WTC11 (cell line): ENCODE measurements around the gene VPS33B. TPM values are rescaled to one million over a fixed set of nuclear protein-coding genes. Genes with fewer than 3 reads are reported as not detected.

Experiments used
- ATAC-seq: fragments of 200-7000 bp; cut with Tn5 transposase; 2 replicates; pipeline ENCODE4 v1.10.0; 2021; ENCODE audit warnings: mild to moderate bottlenecking, moderate library complexity
- CTCF ChIA-PET: fragments of 300-600 bp; sonication (Branson Sonifier 250); formaldehyde crosslinking; loops from one replicate; lab custom pipeline; 2021; ENCODE audit warnings: antibody characterized with exemption; lab: Charles Lee
- POLR2A ChIA-PET: fragments of 350-600 bp; sonication (Branson Sonifier 250); formaldehyde crosslinking; loops from one replicate; lab custom pipeline; 2021; ENCODE audit warnings: antibody characterized with exemption; lab: Charles Lee
- DNase-seq: peaks from one replicate; pipeline ENCODE4 v3.0.0; 2021; ENCODE audit warnings: low spot score
- H3K27ac Mint-ChIP-seq: 2 replicates; pipeline ENCODE4 v1.8.0; 2021; ENCODE audit warnings: mixed read lengths
- H3K27me3 Mint-ChIP-seq: 2 replicates; pipeline ENCODE4 v1.8.0; 2021; ENCODE audit warnings: low read depth, mild to moderate bottlenecking, moderate library complexity, mixed read lengths
- H3K36me3 Mint-ChIP-seq: 2 replicates; pipeline ENCODE4 v1.8.0; 2021; ENCODE audit warnings: mixed read lengths
- H3K4me1 Mint-ChIP-seq: 2 replicates; pipeline ENCODE4 v1.8.0; 2022; ENCODE audit warnings: mixed read lengths
- H3K4me3 Mint-ChIP-seq: 2 replicates; pipeline ENCODE4 v1.8.0; 2021; ENCODE audit warnings: mild to moderate bottlenecking, moderate library complexity, mixed read lengths
- H3K9me3 Mint-ChIP-seq: 2 replicates; pipeline ENCODE4 v1.8.0; 2021; ENCODE audit warnings: mixed read lengths
- ELF4 ChIP-seq: sonication (generic); formaldehyde crosslinking; IDR thresholded peaks from 2 replicates; pipeline ENCODE4 v1.8.1; 2022; ENCODE audit warnings: low read depth, mild to moderate bottlenecking, moderate library complexity, missing genetic modification reagents
- EMX1 ChIP-seq: fragments of 250-450 bp; sonication (Bioruptor Pico); IDR thresholded peaks from 2 replicates; pipeline ENCODE4 v1.8.0; 2021; ENCODE audit warnings: mild to moderate bottlenecking
- ESRRA ChIP-seq: sonication (generic); formaldehyde crosslinking; IDR thresholded peaks from 2 replicates; pipeline ENCODE4 v1.8.1; 2022; ENCODE audit warnings: mild to moderate bottlenecking, missing genetic modification reagents, borderline replicate concordance
- NFE2L1 ChIP-seq: sonication (generic); formaldehyde crosslinking; IDR thresholded peaks from 2 replicates; pipeline ENCODE4 v1.8.1; 2023; ENCODE audit warnings: missing genetic modification reagents
- NR3C1 ChIP-seq: sonication (generic); formaldehyde crosslinking; conservative IDR thresholded peaks from 2 replicates; pipeline ENCODE4 v1.8.1; 2023; ENCODE audit warnings: low read depth, mild to moderate bottlenecking, missing genetic modification reagents
- TEAD4 ChIP-seq: sonication (generic); formaldehyde crosslinking; IDR thresholded peaks from 2 replicates; pipeline ENCODE4 v1.8.0; 2022; ENCODE audit warnings: mild to moderate bottlenecking, missing genetic modification reagents
- ZNF219 ChIP-seq: sonication (generic); formaldehyde crosslinking; IDR thresholded peaks from 2 replicates; pipeline ENCODE4 v1.8.0; 2023; ENCODE audit warnings: missing genetic modification reagents, mild to moderate bottlenecking, borderline replicate concordance
- ZNF263 ChIP-seq: sonication (generic); formaldehyde crosslinking; IDR thresholded peaks from 2 replicates; pipeline ENCODE4 v1.8.1; 2022; ENCODE audit warnings: low read depth, mild to moderate bottlenecking, moderate library complexity, missing genetic modification reagents
- ZNF396 ChIP-seq: fragments of 250-450 bp; sonication (Bioruptor Pico); IDR thresholded peaks from 2 replicates; pipeline ENCODE4 v1.8.0; 2021; ENCODE audit warnings: mild to moderate bottlenecking, moderate library complexity, borderline replicate concordance
- ZNF416 ChIP-seq: fragments of 250-450 bp; sonication (Bioruptor Pico); IDR thresholded peaks from 2 replicates; pipeline ENCODE4 v1.9.0; 2021; ENCODE audit warnings: mild to moderate bottlenecking, inconsistent platforms
- total RNA-seq: library from RNA; stranded (reverse); gene quantifications from 3 replicates; pipeline ENCODE4 v1.2.3, GENCODE V29; 2021
- TF ChIP-seq, protein P1 (sequence below): sonication (generic); formaldehyde crosslinking; IDR thresholded peaks from 2 replicates; pipeline ENCODE4 v1.8.1; 2022; ENCODE audit warnings: low read depth, mild to moderate bottlenecking, moderate library complexity, missing genetic modification reagents, borderline replicate concordance
- TF ChIP-seq, protein P2 (sequence below): fragments of 200-600 bp; IDR thresholded peaks from 2 replicates; pipeline ENCODE4 v1.8.0; 2022; ENCODE audit warnings: antibody characterized with exemption
- TF ChIP-seq, protein P3 (sequence below): sonication (generic); formaldehyde crosslinking; IDR thresholded peaks from 2 replicates; pipeline ENCODE4 v1.8.0; 2022; ENCODE audit warnings: mild to moderate bottlenecking, missing genetic modification reagents
- TF ChIP-seq, protein P4 (sequence below): fragments of 250-450 bp; sonication (Bioruptor Pico); conservative IDR thresholded peaks from 2 replicates; pipeline ENCODE4 v1.9.0; 2021; ENCODE audit warnings: mild to moderate bottlenecking

Gene VPS33B
- total RNA-seq, 1 experiment from 2014 or later, result 21.1 TPM

DNA sequence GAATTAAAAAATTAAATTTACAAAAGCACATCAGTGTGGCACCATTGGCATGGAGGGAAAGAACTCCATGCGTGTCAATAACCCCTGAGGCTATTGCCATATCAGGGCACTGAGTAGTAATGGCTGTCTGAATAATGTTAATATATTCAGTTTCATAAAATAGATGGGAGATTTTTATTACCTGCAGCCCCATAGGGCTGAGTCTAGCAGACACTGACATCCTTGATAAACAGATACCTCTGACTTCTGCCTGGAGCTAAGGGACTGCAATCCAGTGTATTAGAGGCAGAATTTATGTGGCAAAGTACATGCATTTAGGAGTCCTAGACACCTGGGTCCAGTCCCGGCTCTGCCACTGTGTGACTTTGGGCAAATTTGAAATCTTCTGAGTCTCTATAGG is 38.8 kb upstream of the VPS33B start (continued):
- no peak for TF ChIP-seq ZNF416 (CRISPR knock-in tag)
- TF ChIP-seq, protein P1, sequence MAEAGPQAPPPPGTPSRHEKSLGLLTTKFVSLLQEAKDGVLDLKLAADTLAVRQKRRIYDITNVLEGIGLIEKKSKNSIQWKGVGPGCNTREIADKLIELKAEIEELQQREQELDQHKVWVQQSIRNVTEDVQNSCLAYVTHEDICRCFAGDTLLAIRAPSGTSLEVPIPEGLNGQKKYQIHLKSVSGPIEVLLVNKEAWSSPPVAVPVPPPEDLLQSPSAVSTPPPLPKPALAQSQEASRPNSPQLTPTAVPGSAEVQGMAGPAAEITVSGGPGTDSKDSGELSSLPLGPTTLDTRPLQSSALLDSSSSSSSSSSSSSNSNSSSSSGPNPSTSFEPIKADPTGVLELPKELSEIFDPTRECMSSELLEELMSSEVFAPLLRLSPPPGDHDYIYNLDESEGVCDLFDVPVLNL (CRISPR knock-in tag), result no peak

- CTCF ChIA-PET, result interaction anchor here (0.6 to 3.7 kb wide), 30 partner anchors 12 to 217 kb away, joined by 3 to 41 read pairs (median 6); partner anchors contain the start of genes HDDC3, RCCD1, SV2B and UNC45A
- TF ChIP-seq, protein P2, sequence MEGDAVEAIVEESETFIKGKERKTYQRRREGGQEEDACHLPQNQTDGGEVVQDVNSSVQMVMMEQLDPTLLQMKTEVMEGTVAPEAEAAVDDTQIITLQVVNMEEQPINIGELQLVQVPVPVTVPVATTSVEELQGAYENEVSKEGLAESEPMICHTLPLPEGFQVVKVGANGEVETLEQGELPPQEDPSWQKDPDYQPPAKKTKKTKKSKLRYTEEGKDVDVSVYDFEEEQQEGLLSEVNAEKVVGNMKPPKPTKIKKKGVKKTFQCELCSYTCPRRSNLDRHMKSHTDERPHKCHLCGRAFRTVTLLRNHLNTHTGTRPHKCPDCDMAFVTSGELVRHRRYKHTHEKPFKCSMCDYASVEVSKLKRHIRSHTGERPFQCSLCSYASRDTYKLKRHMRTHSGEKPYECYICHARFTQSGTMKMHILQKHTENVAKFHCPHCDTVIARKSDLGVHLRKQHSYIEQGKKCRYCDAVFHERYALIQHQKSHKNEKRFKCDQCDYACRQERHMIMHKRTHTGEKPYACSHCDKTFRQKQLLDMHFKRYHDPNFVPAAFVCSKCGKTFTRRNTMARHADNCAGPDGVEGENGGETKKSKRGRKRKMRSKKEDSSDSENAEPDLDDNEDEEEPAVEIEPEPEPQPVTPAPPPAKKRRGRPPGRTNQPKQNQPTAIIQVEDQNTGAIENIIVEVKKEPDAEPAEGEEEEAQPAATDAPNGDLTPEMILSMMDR, result peak; percentile 46; the same call in 1 of the 2 replicates
- no peak for TF ChIP-seq EMX1 (CRISPR knock-in tag)
- TF ChIP-seq, all 79 proteins: peak for 1
- peak; percentile 98 for ATAC-seq
- no peak overlapping the region for H3K27ac Mint-ChIP-seq
- peaks cover 8% of the 10 kb centered on the region for H3K27me3 Mint-ChIP-seq
- peaks cover 2% of the 10 kb centered on the region; the same call in 1 of the 2 replicates for H3K4me1 Mint-ChIP-seq
- peak overlapping the region; percentile 16; the same call in 1 of the 2 replicates for H3K4me3 Mint-ChIP-seq
- POLR2A ChIA-PET, result no interaction called here
- no peaks in the 10 kb centered on the region for H3K36me3 Mint-ChIP-seq
- H3K9me3 Mint-ChIP-seq, result peaks cover 4% of the 10 kb centered on the region; the same call in 1 of the 2 replicates
- peak; percentile 74 for DNase-seq
These were observed 33.3 kb upstream of the VPS33B start for GRCh38 chr15:91055548-91056331.

- CTCF ChIA-PET, result interaction anchor here (1.7 to 3.7 kb wide), 7 partner anchors 16 to 217 kb away, joined by 7 to 41 read pairs (median 14); no protein-coding TSS in a partner anchor
- H3K27me3 Mint-ChIP-seq, result peaks cover 8% of the 10 kb centered on the region
- peaks cover under 1% of the 10 kb centered on the region; the same call in 1 of the 2 replicates for H3K9me3 Mint-ChIP-seq
- POLR2A ChIA-PET, result no interaction called here
- DNase-seq (no peak), ATAC-seq (no peak)
- no peak overlapping the region for H3K4me3 Mint-ChIP-seq
- no peak overlapping the region for H3K27ac Mint-ChIP-seq
- H3K36me3 Mint-ChIP-seq, result no peaks in the 10 kb centered on the region
- H3K4me1 Mint-ChIP-seq, result peaks cover 2% of the 10 kb centered on the region; the same call in 1 of the 2 replicates
- TF ChIP-seq NR3C1 (CRISPR knock-in tag) (no peak), ELF4 (CRISPR knock-in tag) (no peak), TEAD4 (CRISPR knock-in tag) (no peak), ZNF396 (CRISPR knock-in tag) (no peak), NFE2L1 (CRISPR knock-in tag) (no peak), ZNF263 (CRISPR knock-in tag) (no peak), ZNF219 (CRISPR knock-in tag) (no peak), ESRRA (CRISPR knock-in tag) (no peak)
- TF ChIP-seq, protein P3, sequence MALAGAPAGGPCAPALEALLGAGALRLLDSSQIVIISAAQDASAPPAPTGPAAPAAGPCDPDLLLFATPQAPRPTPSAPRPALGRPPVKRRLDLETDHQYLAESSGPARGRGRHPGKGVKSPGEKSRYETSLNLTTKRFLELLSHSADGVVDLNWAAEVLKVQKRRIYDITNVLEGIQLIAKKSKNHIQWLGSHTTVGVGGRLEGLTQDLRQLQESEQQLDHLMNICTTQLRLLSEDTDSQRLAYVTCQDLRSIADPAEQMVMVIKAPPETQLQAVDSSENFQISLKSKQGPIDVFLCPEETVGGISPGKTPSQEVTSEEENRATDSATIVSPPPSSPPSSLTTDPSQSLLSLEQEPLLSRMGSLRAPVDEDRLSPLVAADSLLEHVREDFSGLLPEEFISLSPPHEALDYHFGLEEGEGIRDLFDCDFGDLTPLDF (CRISPR knock-in tag), result no peak
- TF ChIP-seq, protein P4, sequence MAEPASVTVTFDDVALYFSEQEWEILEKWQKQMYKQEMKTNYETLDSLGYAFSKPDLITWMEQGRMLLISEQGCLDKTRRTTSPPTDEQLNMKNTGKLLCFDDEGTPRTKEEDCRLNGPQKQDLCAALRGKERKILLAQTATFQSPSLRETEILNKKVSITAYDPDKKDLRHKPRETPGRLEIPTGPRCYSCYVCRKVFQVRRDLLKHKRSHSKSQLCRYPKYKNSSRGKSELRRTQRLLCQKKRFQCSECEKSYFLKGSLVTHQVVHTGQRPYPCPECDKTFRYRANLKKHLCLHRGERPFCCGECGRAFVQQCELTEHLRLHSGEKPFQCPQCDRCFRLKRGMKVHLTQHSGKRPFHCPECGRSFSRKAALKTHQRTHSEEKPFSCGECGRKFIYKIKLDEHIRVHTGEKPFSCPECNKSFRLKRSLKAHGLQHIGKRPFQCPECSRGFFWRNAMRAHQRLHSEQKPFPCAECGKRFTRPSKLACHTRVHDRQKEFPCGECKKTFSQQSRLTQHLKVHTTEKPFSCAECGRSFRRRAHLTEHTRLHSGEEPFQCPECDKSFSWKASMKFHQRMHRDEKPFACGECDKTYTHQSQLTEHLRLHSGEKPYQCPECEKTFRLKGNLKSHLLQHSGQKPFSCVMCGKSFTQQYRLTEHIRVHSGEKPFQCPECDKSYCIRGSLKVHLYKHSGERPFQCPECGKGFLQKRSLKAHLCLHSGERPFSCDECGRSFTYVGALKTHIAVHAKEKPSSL, result no peak
These were observed 32.4 kb upstream of the VPS33B start for GRCh38 chr15:91054816-91055215.
